Natural killer cell treated with Interleukin-12 subunit alpha and Interleukin-12 subunit beta and Interleukin-15 and Interleukin-18, amount 100 ng/mL, for 72 hours (primary cell): Measurements from ENCODE around the gene TRIM24. TPM values are rescaled to one million over a fixed set of nuclear protein-coding genes. Genes with fewer than 3 reads are reported as not detected.
"Not testable (repeated sequence)": the region's sequence is repeated elsewhere in the genome, so short reads cannot be mapped to it uniquely, and the experiment has no call there.

ENCODE experiments used
- ATAC-seq, 2 donors: fragments of 150-1000 bp; cut with Tn5 transposase in 1 of 2; sonication (Bioruptor Pico), chemical (Tn5 transposase) in 1 of 2; 2 replicates each; pipeline ENCODE4 v1.10.0; 2021
- DNase-seq: peaks from one replicate; pipeline ENCODE4 v3.0.0; 2022; ENCODE audit warnings: low spot score
- H3K27ac Mint-ChIP-seq, 2 donors: 1 replicate in 1 of 2; 2 replicates in 1 of 2; pipeline ENCODE4 v1.8.0; 2022; ENCODE audit warnings: mixed read lengths in 2 of 2, mild to moderate bottlenecking in 1 of 2, moderate library complexity in 1 of 2
- H3K27me3 Mint-ChIP-seq, 2 donors: 1 replicate in 1 of 2; 2 replicates in 1 of 2; pipeline ENCODE4 v1.8.0; 2022; ENCODE audit warnings: mixed read lengths in 2 of 2
- H3K36me3 Mint-ChIP-seq: one replicate; pipeline ENCODE4 v1.8.0; 2022; ENCODE audit warnings: mixed read lengths
- H3K4me1 Mint-ChIP-seq, 2 donors: 1 replicate in 1 of 2; 2 replicates in 1 of 2; pipeline ENCODE4 v1.8.0; 2022; ENCODE audit warnings: low read depth in 2 of 2, mixed read lengths in 2 of 2, mild to moderate bottlenecking in 1 of 2
- H3K4me3 Mint-ChIP-seq: one replicate; pipeline ENCODE4 v1.8.0; 2022; ENCODE audit warnings: mixed read lengths
- H3K9me3 Mint-ChIP-seq: 2 replicates; pipeline ENCODE4 v1.8.0; 2022; ENCODE audit warnings: mixed read lengths
- total RNA-seq, 2 donors: library from RNA; stranded (reverse); gene quantifications; one replicate each; pipeline ENCODE4 v1.2.3, GENCODE V29; 2022

TRIM24 gene
- total RNA-seq, 2 donors from 2014 or later, result 15.2 to 26.2 TPM

DNA sequence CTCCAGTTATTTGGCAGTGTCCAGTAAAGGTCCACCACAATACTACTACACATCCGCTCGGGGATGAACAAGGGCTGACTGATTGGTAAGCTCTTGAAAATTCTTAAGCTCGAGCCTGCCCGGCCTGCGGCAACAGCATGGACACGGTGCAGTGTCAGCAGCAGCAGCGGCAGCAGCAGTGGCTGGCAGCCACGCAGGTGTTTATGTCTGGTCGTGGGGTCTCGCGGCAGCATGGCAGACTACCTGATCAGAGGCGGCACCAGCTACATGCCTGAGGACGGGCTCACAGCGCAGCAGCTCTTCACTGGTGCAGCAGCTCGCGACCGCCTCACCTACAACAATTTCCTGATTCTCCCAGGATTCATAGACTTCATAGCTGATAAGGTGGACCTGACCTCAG is 19.6 kb upstream of the TRIM24 start:
- Mint-ChIP-seq H3K4me3 (no peak overlapping the region), H3K27me3 (peaks cover 9 to 16% of the 10 kb centered on the region in 2 donors), H3K9me3 (no peaks in the 10 kb centered on the region), H3K36me3 (no peaks in the 10 kb centered on the region), H3K27ac (no peak overlapping the region), H3K4me1 (no peaks in the 10 kb centered on the region)
- no peak for DNase-seq
- no peak for ATAC-seq

DNA sequence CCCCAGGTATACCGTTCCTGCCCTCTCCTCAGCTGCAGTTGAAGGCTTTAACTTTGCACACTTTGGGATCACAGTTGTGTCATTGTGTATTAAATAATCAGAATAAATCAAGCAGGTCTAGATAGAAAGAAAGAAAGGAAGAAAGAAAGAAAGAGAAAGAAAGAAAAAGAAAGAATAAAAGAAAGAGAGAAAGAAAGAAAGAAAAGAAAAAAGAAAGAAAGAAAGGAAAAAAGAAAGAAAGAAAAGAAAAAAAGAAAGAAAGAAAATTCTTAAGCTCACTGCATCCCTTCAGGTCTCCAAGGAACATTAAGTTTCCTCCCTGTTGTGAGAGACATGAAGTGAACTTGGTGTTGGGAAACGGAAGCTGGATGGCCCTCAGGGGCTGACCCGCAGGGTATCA is 17.2 kb upstream of the TRIM24 start:
- no peaks in the 10 kb centered on the region for H3K9me3 Mint-ChIP-seq
- H3K27ac Mint-ChIP-seq, result no peak overlapping the region
- H3K4me3 Mint-ChIP-seq, result no peak overlapping the region

DNA sequence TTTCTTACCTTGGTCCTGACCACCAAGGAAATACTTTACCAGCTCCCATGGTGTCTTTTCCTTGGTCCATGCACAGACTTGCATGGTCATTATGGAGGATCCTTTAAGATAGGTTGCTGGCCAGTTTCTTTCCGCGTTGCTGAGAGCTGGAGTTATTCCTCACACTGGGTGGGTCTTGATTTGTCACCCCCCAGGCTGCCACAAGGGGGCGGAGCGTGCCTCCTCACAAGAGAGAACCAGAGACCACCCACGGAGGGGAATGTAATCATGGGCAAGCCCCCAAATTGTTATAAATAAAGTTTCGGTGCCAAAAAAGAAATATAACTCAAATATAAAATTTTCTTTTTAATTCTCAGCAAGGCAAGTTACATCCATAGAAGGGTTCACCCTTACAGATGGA is 10.5 kb upstream of the TRIM24 start:
- ATAC-seq (no peak), DNase-seq (no peak)
- peaks cover 8% of the 10 kb centered on the region in 2 donors for H3K27me3 Mint-ChIP-seq

More for the DNA sequence above, 17.2 kb upstream of the TRIM24 start:
- DNase-seq (no peak), ATAC-seq (no peak)
- Mint-ChIP-seq H3K4me1 (no peaks in the 10 kb centered on the region), H3K36me3 (no peaks in the 10 kb centered on the region), H3K27me3 (peaks cover 7% of the 10 kb centered on the region in 2 donors)

DNA sequence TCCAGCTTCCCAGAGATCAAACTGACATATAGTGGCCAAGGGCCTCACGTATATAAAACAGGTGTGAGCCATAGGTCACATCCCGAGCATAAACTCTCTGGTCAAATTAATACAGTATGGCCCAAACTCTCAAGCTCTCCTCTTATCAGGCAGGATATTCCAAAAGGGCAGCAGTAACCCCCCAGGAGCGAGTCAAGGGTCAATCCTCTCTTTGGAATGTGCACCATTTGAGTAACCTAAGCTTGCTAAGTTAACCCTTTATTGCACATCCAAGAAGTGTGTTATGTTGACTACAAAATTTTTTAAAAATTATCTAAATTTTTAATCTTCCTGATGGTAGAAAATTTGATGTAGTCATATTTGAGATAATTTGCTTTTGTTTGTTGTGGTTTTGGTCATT is 4.5 kb upstream of the TRIM24 start:
- peaks cover 11 to 16% of the 10 kb centered on the region in 2 donors for H3K27me3 Mint-ChIP-seq
- H3K9me3 Mint-ChIP-seq, result no peaks in the 10 kb centered on the region
- ATAC-seq, result no peak
- no peak overlapping the region for H3K4me3 Mint-ChIP-seq
- no peaks in the 10 kb centered on the region for H3K36me3 Mint-ChIP-seq
- no peak overlapping the region for H3K27ac Mint-ChIP-seq
- DNase-seq, result no peak
- H3K4me1 Mint-ChIP-seq, result peaks cover 4 to 11% of the 10 kb centered on the region in 2 donors

More for the DNA sequence above, 10.5 kb upstream of the TRIM24 start:
- no peaks in the 10 kb centered on the region for H3K4me1 Mint-ChIP-seq
- no peaks in the 10 kb centered on the region for H3K36me3 Mint-ChIP-seq
- no peak overlapping the region for H3K4me3 Mint-ChIP-seq
- no peak overlapping the region for H3K27ac Mint-ChIP-seq
- no peaks in the 10 kb centered on the region for H3K9me3 Mint-ChIP-seq

DNA sequence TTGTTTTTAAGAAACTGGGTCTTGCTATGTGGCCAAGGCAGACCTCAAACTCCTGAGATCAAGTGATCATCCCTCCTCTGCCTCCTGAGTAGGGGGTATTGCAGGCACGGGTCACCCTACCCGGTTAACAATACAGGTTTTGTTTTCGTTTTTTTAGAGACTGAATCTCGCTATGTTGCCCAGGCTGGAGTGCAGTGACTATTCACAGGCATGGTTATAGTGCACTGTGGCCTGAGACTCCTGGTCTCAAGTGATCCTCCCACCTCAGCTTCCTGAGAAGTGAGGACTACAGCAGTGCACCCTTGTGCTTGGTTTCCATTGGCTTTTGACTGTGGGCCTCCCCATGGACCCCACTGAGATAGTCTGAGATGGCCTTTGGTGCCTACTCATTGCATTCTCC is 3.8 kb upstream of the TRIM24 start:
- H3K36me3 Mint-ChIP-seq, result no peaks in the 10 kb centered on the region

DNA sequence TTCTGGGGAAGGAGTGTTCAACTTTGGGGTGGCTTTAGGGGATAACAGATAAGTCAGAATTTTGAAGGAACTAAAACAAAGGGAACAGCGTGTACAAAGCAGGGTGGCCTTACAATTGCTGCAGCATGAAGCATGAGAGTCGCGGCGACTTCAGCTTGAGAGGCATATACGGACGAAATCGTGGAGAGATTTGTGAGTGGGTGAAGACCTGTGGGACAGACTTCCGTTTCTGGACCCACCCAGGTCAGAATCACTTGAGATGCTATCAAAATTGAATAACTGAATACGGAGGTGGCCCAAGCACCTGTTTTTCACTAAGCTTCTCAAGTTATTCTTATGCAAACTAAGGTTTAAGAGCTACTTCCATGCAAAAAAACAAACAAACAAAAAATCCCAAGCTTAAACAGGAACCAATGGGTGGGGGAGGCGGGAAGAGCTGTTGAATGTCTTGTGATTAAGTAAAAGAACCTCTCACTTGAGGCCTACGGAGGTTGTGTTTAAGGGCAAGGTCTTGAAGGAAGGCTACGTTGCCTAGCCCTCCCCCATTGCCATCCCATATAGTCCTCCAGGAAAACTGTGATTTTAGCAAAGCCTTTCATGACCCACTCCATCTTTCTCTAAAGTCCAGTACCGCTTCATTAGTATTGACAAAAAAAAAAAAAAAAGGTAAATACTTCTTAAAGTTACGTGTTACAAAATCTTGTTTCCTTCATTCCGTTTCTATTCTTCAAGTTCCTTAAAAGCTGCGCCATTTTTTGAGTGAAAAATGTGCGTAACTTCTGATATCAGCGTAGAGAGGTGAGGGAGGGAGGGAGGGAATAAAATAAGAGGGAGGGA is 1.3 kb upstream of the TRIM24 start:
- no peak for DNase-seq
- Mint-ChIP-seq H3K9me3 (no peaks in the 10 kb centered on the region), H3K27me3 (peaks cover 3 to 9% of the 10 kb centered on the region in 2 donors), H3K27ac (peak overlapping the region in 1 of 2 donors; percentile 52), H3K4me1 (peaks cover 12 to 28% of the 10 kb centered on the region in 2 donors), H3K36me3 (no peaks in the 10 kb centered on the region), H3K4me3 (peak overlapping the region; percentile 43)
- no peak for ATAC-seq

More for the DNA sequence above, 3.8 kb upstream of the TRIM24 start:
- H3K27me3 Mint-ChIP-seq, result peaks cover 9 to 16% of the 10 kb centered on the region in 2 donors
- no peaks in the 10 kb centered on the region for H3K9me3 Mint-ChIP-seq
- no peak for ATAC-seq
- no peak overlapping the region for H3K27ac Mint-ChIP-seq
- no peak for DNase-seq
- no peak overlapping the region for H3K4me3 Mint-ChIP-seq
- H3K4me1 Mint-ChIP-seq, result peaks cover 6 to 14% of the 10 kb centered on the region in 2 donors

DNA sequence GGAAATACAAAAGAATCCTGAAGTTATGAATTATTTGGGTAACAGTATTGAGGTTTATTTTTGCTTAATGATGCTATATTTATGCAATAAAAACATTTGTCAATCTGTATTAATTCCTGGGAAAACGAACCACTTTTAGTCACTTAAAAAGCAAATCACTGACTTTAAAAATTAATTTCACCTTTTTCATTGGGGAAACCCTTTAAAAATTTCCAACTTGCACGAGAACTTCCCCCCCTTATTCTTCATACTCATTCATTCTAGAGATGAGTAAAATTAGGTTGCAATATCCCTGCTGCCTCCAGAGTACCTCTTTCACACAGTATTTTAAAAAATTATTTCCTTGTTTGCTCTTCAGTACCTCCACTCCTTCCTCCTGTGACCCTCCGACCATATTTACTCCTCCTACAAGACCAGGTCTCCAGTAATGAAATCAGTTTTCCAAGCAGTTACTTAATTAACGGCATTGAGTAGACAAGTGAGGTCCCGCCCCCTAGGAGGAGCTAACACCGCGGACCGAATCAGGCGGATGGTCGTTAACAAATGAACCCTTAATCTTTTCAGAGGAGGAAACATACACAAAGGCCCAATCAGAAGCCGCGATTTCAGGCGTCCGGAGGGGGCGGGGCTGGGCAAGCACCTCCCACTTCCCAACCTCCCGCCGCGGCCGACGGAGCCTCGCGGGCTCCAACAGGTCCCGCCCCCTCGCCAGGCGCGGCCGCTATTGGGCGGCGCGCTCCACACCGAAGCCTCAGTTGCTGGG is 465 bp upstream of the TRIM24 start:
- Mint-ChIP-seq H3K36me3 (no peaks in the 10 kb centered on the region), H3K4me3 (peak overlapping the region; percentile 91), H3K4me1 (peaks cover 12 to 28% of the 10 kb centered on the region in 2 donors), H3K27me3 (peaks cover 3 to 9% of the 10 kb centered on the region in 2 donors), H3K9me3 (no peaks in the 10 kb centered on the region), H3K27ac (peak overlapping the region; percentile 73 to 88)
- peak; percentile 94 for ATAC-seq
- peak; percentile 98 for DNase-seq

DNA sequence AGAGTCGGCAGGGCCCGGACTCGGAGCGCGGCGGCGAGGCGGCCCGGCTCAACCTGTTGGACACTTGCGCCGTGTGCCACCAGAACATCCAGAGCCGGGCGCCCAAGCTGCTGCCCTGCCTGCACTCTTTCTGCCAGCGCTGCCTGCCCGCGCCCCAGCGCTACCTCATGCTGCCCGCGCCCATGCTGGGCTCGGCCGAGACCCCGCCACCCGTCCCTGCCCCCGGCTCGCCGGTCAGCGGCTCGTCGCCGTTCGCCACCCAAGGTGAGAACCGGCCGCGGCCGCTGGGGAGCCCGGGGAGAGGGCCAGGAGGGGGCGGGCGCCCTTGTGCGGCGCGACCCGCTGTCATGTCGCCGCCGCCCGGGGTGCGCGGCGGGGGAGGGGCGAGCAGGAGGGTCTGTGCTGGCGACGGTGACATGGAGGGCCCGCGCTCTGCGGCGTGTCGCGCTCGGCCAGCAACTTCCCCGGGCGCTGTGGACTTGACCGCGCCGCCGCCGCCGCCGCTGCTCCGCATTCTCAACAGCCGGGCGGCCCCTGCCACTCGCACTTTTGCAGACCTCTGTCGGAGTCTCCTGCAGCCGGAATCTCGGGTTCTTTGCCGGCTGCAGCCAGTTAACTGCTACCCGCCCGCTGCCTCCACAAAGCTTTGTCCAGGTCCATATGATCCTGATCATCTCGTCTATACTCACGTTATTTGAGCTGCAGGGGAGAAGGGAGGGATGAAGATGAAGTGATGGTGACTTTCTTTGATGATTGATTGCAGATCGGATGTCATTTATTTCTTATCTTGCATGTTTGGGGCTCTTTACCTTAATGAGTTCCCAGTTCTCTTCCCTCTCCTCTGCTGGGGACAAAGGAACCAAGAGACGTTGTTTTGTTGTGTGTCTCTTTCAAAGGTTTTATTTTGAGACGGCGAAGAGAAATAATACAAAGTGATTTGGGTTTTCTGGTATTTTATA is 869 bp downstream of the TRIM24 start:
- Mint-ChIP-seq H3K4me1 (peaks cover 13 to 35% of the 10 kb centered on the region in 2 donors), H3K27me3 (peaks cover 3 to 9% of the 10 kb centered on the region in 2 donors), H3K9me3 (no peaks in the 10 kb centered on the region), H3K27ac (peak overlapping the region; percentile 73 to 90), H3K4me3 (peak overlapping the region; percentile 92), H3K36me3 (no peaks in the 10 kb centered on the region)
- ATAC-seq (peak; percentile 46 to 51), DNase-seq (peak; percentile 76)

DNA sequence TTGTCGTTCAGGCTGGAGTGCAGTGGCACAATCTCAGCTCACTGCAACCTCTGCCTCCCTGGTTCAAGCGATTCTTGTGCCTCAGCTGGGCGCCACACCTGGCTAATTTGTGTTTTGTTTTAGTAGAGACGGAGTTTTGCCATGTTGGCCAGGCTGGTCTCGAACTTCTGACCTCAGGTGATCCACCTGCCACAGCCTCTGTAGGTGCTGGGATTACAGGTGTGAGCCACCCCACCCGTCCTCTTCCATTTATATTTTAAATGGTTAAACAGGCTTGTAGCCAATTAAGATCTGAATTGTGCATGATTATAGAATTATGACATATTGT is 3.2 kb downstream of the TRIM24 start:
- not testable (repeated sequence) for H3K36me3 Mint-ChIP-seq, H3K9me3 Mint-ChIP-seq, ATAC-seq, H3K27me3 Mint-ChIP-seq, H3K27ac Mint-ChIP-seq, DNase-seq
- Mint-ChIP-seq H3K4me1 (peaks cover 19 to 39% of the 10 kb centered on the region in 2 donors), H3K4me3 (peak overlapping the region; percentile 72)

DNA sequence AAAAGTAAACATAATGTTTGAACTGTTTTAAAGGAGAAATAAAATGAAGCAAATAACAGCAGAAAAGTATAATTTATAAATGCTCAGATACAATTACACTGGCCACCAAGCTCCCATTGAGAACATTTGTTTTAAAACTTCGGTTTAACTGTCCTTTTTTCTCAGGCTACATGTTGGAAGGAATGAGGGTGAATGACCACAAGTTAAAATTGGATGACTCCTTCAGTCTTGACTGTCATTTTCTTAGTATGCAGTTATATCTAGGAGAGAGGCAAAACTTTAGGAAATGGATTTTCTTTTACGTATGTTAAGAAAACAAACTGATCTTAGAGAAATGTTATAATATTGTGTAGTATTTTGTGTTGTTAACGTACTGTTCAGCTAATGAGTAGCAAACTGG is 5.0 kb downstream of the TRIM24 start:
- no peak overlapping the region for H3K4me3 Mint-ChIP-seq
- no peak overlapping the region for H3K27ac Mint-ChIP-seq
- H3K4me1 Mint-ChIP-seq, result peaks cover 22 to 36% of the 10 kb centered on the region in 2 donors
- no peaks in the 10 kb centered on the region for H3K9me3 Mint-ChIP-seq
- H3K36me3 Mint-ChIP-seq, result no peaks in the 10 kb centered on the region
- no peak for DNase-seq
- H3K27me3 Mint-ChIP-seq, result no peaks in the 10 kb centered on the region
- ATAC-seq, result no peak

DNA sequence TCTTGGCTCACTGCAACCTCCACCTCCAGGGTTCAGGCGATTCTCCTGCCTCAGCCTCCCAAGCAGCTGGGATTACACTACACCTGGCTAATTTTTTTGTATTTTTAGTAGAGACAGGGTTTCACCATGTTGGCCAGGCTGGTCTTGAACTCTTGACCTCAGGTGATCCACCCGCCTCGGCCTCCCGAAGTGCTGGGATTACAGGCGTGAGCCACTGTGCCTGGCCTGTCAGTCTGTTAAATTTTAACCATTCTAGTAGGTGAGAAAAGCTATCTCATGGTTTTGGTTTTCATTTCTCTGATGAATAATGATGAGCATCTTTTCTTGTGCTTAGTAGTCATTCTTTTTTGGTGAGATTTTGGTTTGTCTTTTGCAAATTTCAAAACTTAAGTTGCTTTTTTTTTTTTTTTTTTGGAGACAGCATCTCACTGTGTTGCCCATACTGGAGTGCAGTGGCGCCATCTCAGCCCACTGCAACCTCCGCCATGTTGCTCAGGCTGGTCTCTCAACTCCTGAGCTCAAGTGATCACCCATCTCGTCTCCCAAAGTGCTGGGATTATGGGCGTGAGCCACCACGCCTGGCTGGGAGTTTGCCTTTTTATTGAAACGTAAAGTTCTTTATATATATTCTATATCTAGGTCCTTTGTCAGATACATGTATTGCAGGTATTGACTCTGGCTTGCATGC is 6.2 kb downstream of the TRIM24 start:
- Mint-ChIP-seq H3K27ac (peak overlapping the region in 1 of 2 donors; percentile 47), H3K4me1 (peaks cover 24 to 38% of the 10 kb centered on the region in 2 donors)
- not testable (repeated sequence) for H3K27me3 Mint-ChIP-seq, DNase-seq, H3K9me3 Mint-ChIP-seq, H3K4me3 Mint-ChIP-seq, H3K36me3 Mint-ChIP-seq
- ATAC-seq, result peak in 1 of 2 donors; percentile 48

DNA sequence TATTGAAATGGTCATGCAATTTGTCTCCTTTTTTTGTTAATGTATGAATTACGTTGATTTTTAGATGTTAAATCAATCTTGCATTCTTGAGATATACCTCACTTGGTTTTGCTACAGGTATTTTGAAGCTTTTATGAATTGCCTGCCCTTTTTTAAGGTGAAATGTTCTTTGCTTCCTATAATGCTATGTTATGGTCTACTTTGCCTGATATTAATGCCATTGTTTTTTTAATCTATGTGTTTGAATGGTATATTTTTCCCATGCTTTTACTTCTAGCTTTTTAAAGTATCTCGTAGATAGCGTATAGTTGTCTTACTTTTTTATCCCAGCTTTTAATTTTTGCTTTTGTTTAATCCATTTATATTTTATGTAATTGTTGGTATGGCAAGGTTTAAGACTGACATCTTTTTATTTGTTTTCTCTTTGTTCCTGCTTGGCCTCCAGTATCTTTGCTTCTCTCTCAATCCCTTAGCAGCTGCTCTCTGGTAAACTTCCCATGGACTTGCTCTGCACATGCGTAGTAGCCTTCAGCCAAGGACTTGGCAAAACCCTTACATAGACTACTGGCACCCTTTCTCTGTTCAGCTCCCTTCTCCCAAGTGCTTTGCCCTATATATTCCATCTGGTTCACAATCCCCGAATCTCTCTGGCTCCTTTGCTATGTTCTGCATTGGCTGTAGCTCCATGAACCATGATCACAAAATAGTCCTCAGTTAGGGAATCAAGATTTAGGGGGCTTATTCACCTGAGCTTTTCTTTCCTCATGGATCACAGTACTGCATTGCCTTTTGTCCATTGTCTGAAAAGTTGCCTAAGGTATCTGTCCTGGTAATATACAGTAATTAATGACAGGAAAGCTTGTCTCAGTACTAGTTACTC is 8.4 kb downstream of the TRIM24 start:
- no peak for ATAC-seq
- no peak for DNase-seq
- Mint-ChIP-seq H3K4me1 (peaks cover 28 to 35% of the 10 kb centered on the region in 2 donors), H3K9me3 (no peaks in the 10 kb centered on the region), H3K27me3 (no peaks in the 10 kb centered on the region), H3K36me3 (no peaks in the 10 kb centered on the region), H3K4me3 (no peak overlapping the region), H3K27ac (no peak overlapping the region)
